ENCODE data around the gene C1orf35.

The C1orf35 gene

DNA sequence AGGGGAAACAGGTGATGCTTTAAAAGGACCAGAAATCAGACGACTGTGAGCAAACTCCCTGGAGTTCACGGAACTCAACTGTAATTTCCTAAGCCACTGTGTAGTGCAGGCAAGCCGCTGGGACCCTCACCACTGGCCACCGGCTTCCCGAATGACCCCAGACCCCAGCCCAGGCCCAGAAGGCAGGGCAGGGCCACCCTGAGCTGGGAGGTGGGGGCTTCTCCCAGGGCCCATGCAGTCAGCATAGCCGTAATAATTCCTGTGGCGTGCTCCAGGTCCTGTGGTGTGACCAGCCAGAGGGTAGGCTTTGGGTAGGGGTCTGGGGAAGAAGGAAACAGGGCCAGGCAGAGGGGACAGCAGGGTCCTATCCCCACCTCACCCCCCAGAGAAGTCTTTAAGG lies 24.1 kb downstream of the C1orf35 start:
- no peak for DNase-seq (ENCODE audit: low read depth in 2 of 2)

GRCh38 chr1:228077565-228078330 lies 25.4 kb downstream of the C1orf35 start:
- DNase-seq (ENCODE audit: low read depth in 2 of 2): no peak

- DNase-seq (ENCODE audit: low read depth in 2 of 2): no peak
These were observed 26.2 kb downstream of the C1orf35 start for GRCh38 chr1:228076796-228077430.

- DNase-seq (ENCODE audit: low read depth in 2 of 2): no peak
These were observed 27.3 kb downstream of the C1orf35 start for GRCh38 chr1:228075801-228076271.

DNA sequence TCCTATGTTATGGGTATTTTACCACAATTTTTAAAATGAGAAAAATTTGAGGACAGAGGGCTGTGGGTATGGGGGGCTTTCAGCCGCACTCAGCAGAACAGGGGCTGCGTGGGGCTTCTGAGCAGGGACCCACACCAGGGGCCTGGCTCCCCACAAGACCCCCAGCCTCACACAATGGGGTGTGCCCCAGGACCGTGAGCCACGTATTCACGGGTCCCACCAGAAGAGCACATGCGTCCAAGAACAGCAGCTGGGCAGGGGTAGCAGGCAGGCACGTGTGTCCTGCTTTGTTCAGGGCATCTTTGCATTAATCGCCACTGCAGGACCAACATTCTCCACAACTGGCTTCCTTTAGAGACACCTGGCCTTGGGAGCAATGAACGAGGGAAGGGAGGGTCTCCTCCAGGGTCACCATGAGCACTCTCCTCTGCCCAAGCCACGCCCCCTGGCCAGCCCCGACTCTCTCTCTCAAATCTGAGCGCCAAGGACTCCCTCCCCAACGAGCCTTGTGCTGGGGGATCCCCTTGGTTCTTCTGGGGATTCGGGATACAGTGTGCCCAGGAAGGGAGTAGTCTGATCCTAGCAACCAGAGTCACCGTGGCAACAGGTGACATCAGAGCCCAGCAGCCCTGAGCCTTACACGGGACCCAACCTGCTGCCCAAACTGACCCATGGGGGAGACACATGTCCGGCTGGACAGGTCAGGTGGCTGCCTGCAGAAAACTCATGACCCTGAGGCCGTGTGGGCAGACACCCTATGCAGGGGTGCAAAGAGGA lies 28.0 kb downstream of the C1orf35 start:
- no peak for DNase-seq (ENCODE audit: low read depth in 2 of 2)

DNA sequence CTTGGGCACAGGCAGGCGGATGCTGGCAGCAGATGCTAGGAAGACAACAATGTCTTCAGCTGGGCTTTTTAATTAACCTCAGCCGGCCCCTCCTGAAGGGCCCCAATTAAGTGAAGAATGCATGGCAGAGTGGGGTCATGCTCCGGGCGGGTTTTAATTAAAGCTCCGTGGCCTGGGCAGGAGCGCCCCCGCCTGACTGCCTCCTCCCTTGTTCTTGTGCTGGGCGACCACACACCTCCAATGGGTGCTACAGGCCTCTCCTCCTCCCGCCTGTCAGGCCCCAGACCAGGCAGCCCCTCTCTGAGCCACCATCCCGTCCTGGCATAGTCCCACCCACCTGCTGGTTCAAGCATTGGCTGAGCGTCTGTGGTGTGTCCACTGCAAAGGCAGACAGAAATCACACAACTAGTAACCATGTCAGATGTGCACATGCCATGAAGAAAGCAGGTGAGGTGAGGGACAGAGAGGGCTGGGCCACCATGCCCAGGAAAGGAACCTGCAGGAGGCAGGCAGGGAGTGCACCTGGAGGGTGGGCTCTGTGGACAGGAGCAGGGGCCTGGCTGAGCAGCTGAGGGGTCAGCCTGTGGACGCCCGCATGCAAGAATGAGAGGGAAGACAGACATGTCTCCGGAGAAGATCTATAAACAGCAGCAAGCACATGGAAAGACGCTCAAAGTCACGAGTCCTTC lies 29.1 kb downstream of the C1orf35 start:
- no peak for DNase-seq (ENCODE audit: low read depth in 2 of 2)

DNA sequence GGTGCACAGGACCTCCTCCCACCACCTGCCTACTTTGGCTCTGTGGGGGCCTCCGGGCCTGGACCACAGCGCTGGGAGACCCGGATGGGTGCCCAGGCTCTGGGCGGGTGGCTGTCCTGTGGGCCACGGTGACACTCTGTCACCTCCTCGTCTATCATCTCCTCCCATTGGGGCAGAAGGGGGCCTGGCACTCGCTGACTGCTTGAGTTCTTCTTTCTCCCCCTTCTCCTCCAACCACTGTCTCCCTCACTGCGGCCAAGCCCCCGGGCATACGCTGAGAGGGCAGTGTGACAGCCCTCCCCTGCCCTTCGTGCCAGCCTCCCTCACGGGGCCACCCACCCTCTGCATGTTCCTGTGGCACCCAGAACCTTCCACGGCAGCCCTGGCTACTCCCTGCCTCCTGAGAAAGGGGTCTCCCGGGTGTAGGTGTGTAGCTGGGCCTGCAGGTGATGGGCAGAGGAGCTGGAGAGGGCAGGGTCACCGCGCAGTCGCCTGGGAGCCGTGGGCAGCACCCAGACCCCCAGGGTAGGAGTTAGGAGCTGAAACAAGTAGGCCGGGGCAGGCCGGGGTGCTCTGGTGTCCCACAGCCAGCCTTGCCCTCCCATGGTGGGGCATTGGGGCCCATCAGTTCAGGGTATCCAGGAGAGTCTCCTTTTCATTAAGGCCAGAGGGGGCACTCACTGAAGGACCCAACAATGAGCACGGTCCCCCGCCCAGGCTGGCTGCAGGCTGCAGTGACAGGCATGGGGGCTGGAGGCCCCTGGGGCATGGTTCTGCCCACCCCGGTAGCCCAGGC lies 29.9 kb downstream of the C1orf35 start:
- no peak for DNase-seq (ENCODE audit: low read depth in 2 of 2)

DNA sequence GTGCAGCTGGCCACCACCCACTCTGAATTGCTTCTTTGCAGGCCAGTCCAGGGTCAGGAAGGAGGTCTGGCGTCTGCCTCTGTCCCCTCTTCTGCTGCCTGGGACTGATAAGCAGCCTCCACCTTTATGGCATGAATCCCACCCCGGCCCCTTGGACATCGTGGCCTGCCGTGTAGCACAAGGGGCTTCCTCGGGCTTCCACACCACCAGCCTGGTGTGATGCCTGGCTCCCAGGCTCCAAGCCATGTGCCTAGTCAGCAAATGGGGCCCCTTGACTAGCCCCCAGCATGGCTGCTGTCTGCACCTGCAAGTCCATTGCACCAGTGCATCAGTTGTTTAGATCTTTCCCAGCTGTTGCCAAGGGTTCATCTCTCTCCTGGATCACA lies 30.5 kb downstream of the C1orf35 start:
- no peak for DNase-seq (ENCODE audit: low read depth in 2 of 2)

DNA sequence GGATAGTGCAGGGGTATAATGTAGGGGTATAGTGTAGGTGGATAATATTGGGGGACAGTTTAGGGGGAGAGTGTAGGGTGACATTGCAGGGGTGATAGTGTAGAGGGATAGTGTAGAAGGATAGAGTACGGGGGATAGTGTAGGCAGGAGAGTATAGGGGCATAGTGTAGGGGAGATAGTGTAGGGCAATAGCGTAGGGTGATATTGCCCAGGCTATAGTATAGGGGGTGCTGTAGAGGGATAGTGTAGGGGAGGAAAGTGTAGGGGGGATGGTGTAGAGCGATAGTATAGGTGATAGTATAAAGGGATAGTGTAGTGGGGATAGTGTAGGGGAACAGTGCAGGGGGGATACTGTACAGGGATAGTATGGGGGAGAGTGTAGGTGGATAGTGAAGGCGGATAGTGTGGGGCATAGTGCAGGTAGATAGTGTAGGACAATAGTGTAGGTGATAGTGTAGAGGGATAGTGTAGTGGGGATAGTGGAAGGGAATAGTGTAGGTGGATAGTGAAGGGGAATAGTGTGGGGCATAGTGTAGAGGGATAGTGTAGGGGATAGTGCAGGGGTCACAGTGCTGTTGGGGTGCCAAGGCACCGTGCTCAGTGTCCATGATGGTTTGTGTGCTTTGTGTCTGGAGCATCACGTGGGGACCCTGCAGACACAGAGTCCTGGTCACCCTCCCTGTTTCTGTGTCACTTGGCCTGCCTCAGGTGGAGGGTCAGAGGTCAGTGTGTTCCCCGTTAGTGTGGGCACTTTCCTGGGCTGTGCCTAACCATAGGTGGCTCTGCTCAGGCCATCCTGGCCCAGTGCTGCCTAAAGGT lies 31.1 kb downstream of the C1orf35 start:
- no peak for DNase-seq (ENCODE audit: low read depth in 2 of 2)

DNA sequence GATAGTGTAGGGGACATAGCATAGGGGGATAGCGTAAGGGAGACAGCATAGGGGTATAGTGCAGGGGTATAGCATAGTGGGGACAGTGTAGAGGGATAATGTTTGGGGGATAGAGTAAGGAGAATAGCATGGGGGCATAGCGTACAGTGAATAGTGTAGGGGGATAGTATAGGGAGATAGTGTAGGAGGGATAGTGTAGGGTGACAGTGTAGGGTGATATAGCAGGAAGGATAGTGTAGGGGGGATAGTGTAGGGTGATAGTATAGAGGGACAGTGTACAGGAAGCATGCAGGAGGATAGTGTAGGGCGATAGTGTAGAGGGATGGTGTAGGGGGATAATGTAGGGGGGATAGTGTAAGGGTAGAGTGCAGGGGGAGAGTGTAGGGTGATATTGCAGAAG lies 32.3 kb downstream of the C1orf35 start:
- no peak for DNase-seq (ENCODE audit: low read depth in 2 of 2)

DNA sequence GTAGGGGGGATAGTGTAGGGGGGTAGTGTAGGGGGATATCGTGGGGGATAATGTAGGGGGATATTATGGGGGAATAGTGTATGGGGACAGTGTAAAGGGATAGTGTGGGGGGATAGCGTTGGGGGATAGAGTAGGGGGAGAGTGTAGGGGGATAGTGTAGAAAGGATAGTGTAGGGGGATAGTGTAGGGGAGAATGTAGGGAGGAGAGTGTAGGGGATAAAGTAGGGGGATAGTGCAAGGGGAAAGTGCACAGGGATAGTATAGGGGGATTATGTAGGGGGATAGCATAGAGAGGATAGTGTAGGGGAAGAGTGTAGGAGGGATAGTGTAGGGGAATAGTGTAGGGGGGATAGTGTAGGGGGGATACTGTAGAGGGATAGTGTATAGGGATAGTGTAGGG lies 33.0 kb downstream of the C1orf35 start:
- DNase-seq (ENCODE audit: low read depth in 2 of 2): no peak

DNA sequence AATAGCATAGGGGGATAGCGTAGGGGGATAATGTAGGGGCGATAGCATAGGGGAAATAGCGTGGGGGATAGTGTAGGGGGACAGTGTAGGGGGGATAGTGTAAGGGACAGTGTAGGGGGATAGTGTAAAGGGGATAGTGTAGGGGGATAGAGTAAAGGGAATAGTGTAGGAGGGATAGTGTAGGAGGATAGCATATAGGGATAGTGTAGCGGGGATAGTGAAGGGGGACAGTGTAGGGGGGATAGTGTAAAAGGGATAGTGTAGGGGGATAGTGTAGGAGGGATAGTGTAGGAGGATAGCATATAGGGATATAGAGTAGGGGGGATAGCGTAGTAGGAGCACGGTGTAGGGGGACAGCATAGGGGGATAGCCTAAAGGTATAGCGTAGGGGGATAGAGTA lies 34.8 kb downstream of the C1orf35 start:
- DNase-seq (ENCODE audit: low read depth in 2 of 2): no peak

DNA sequence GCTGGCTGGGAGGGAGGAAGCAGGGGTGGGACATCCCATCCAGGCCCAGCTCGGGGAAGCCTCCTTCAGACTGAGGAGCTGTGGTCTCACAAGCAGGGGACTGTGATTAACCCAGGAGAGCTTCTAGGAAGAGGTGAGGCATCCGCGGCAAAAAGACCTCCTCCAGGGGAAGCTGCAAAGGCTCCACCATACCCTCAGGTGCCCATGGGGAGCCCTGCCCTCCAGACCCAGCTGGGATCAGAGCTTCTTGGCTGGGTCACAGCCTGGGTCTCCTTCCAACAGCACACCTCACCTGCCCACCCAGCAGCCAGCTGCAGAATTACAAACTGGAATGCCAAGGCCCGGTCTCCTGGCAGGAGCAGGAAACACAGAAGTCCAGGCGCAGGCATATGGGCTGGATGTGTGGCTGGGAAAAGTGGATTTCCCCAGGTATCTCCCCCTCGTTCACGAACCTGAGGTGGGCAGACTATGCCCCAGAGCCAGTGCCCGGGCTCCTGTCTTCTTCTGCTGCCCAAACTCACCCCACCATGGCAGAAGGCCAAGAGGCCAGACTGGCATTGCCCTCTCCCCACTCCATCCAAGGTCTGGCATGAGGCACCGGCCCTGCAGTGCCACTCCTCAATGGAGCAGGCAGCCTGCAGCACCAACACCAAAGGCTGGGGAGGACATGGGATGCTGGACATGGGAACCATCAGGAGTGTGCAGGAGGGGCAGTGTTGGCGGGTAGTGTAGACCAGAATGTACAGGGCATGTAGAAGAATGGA lies 36.1 kb downstream of the C1orf35 start:
- DNase-seq (ENCODE audit: low read depth in 2 of 2): no peak

GRCh38 chr1:228066416-228066815 lies 36.7 kb downstream of the C1orf35 start:
- no peak for DNase-seq (ENCODE audit: low read depth in 2 of 2)

- no peak for DNase-seq (ENCODE audit: low read depth in 2 of 2)
These were observed 37.4 kb downstream of the C1orf35 start for GRCh38 chr1:228065543-228066347.

DNA sequence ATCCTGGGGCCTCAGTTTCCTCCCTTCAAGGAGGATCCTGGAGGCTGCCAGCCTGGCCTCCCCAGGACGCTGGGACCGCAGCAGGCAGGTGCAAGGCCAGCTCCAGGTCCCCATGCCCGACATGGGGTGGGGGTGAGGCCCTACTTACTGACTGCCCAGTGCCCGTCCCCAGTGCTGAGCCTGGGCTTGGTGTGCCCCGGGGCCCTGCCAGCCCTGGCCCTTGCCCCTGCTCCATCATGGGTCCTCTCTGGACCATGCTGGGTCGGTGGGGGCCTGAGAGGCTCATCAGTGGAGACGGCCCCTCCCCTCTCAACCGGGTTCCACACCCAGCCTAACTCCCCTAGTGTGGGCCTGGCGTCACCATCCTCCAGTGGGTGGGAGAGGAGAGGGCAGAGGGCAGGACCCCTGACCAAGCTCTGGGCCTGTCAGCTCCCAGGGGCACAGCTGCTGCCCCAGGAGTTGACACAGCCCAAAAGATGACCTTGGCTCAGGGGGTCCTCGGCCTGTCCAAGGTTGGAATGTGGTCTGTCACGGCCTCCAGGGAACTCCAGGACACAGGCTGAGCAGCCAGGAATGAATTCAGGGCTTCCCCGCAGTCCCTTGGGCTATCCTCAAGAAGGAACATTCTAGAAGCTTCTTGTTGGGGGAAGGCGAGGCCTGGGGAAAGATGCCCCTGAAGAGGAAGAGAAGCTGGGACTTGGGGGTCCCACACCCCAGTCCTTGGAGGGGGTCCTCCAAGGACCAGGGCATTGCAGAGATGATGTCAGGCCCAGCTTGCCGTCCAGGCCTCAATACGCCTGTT lies 38.2 kb downstream of the C1orf35 start:
- DNase-seq (ENCODE audit: low read depth in 2 of 2): no peak

DNA sequence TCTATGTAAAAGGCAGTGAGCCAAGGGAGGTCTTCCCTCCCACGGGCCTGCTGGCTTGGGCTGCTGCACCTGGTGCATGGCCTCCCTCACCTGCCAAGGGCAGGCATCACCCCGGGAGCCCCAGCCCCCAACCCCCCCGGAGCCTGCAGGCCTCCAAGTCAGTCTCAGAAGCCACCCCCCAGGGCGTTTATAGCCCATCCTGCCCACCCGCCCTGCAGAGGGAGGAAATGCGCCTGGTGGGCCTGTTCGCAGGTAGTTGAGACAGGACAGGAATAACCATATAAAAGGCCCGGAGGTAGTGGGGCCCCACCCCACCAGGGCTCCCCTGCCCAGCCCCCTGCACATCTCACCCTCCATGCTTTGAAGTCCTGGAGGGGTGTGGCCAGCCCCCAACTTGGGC lies 38.8 kb downstream of the C1orf35 start:
- no peak for DNase-seq (ENCODE audit: low read depth in 2 of 2)
